Mammary epithelial cell (primary cell): Measurements from ENCODE around the gene COIL.

Experiments
- EZH2 ChIP-seq: IDR thresholded peaks from 2 replicates; pipeline ENCODE4 v1.6.1; 2012; ENCODE audit warnings: low read length, inconsistent platforms, borderline replicate concordance
- TF ChIP-seq, protein P1 (sequence below), 2 donors: IDR thresholded peaks in 1 of 2; conservative IDR thresholded peaks in 1 of 2; 2 replicates each; pipeline ENCODE4 v1.5.1; 2011 to 2012; ENCODE audit warnings: inconsistent platforms in 2 of 2, low read length in 2 of 2, mild to moderate bottlenecking in 2 of 2, control low read depth in 1 of 2, low read depth in 1 of 2; ENCODE audit not compliant: insufficient read depth in 1 of 2; ENCODE audit errors: extremely low read depth in 1 of 2

GRCh38 chr17:56992364-56992763 is 31.5 kb upstream of the COIL start:
- TF ChIP-seq, protein P1, sequence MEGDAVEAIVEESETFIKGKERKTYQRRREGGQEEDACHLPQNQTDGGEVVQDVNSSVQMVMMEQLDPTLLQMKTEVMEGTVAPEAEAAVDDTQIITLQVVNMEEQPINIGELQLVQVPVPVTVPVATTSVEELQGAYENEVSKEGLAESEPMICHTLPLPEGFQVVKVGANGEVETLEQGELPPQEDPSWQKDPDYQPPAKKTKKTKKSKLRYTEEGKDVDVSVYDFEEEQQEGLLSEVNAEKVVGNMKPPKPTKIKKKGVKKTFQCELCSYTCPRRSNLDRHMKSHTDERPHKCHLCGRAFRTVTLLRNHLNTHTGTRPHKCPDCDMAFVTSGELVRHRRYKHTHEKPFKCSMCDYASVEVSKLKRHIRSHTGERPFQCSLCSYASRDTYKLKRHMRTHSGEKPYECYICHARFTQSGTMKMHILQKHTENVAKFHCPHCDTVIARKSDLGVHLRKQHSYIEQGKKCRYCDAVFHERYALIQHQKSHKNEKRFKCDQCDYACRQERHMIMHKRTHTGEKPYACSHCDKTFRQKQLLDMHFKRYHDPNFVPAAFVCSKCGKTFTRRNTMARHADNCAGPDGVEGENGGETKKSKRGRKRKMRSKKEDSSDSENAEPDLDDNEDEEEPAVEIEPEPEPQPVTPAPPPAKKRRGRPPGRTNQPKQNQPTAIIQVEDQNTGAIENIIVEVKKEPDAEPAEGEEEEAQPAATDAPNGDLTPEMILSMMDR (conservative IDR thresholded peaks at IDR 0.05 in 1 of 2, IDR thresholded peaks at IDR 0.05 in 1 of 2; ENCODE audit: extremely low read depth in 1 of 2, insufficient read depth in 1 of 2, low read depth in 1 of 2, low read length in 2 of 2): no peak
- TF ChIP-seq EZH2: no peak
